ENCODE results near the gene NFIC. TPM values are rescaled to one million over a fixed set of nuclear protein-coding genes. Genes with fewer than 3 reads are reported as not detected.
A peak's percentile ranks its signal among the peaks of the same experiment; 100 is the strongest.

NFIC gene
- 10 to 100 TPM; 55.7 to 84.5 (median 65.5) TPM for total RNA-seq

GRCh38 chr19:3365836-3366752 lies at the start of gene NFIC:
Gene NFIC (plus strand): TSS chr19:3366583. CDS start chr19:3366637, 54 bp downstream.
- DNase-seq (ENCODE audit: low spot score) (peak; percentile 61), ATAC-seq (ENCODE audit: low FRiP score) (peak; percentile 67)
- TF ChIP-seq CTCF (IDR thresholded peaks at IDR 0.05) = no peak

GRCh38 chr19:3316659-3317207 lies 49.6 kb upstream of the NFIC start:
- DNase-seq (ENCODE audit: low spot score) (no peak), ATAC-seq (ENCODE audit: low FRiP score) (no peak)
- no peak for TF ChIP-seq CTCF (IDR thresholded peaks at IDR 0.05)

GRCh38 chr19:3319643-3320353 lies 46.6 kb upstream of the NFIC start:
- ATAC-seq (ENCODE audit: low FRiP score) (no peak), DNase-seq (ENCODE audit: low spot score) (no peak)
- no peak for TF ChIP-seq CTCF (IDR thresholded peaks at IDR 0.05)

- ATAC-seq (ENCODE audit: low FRiP score) = no peak
- no peak for DNase-seq (ENCODE audit: low spot score)
- no peak for TF ChIP-seq CTCF (IDR thresholded peaks at IDR 0.05)
These were observed 46.1 kb upstream of the NFIC start for GRCh38 chr19:3320354-3320670.

- TF ChIP-seq CTCF (IDR thresholded peaks at IDR 0.05) = no peak
- ATAC-seq (ENCODE audit: low FRiP score) (no peak), DNase-seq (ENCODE audit: low spot score) (no peak)
These were observed 45.5 kb upstream of the NFIC start for GRCh38 chr19:3320853-3321252.

- TF ChIP-seq CTCF (IDR thresholded peaks at IDR 0.05) = no peak
- ATAC-seq (ENCODE audit: low FRiP score) = no peak
- DNase-seq (ENCODE audit: low spot score) = no peak
These were observed 44.7 kb upstream of the NFIC start for GRCh38 chr19:3321696-3322095.
